ENCODE measurements around the gene MAPK12.

MAPK12 gene

GRCh38 chr22:50216055-50216683 lies 45.3 kb downstream of the MAPK12 start:
- Histone ChIP-seq H3K4me1 (ENCODE audit: control insufficient read depth, insufficient read depth, low read length) (no peaks in the 10 kb centered on the region), H3K4me3 (ENCODE audit: low read depth, low read length) (no peak overlapping the region), H3K27me3 (ENCODE audit: control insufficient read depth, insufficient read depth, low read length) (no peaks in the 10 kb centered on the region), H3K9me3 (ENCODE audit: control insufficient read depth, insufficient read depth, low read length) (no peaks in the 10 kb centered on the region), H3K36me3 (ENCODE audit: control insufficient read depth, insufficient read depth, low read length) (peaks cover 78% of the 10 kb centered on the region), H3K27ac (ENCODE audit: low read depth, low read length) (no peak overlapping the region), H3K9ac (ENCODE audit: low read depth, low read length) (no peak overlapping the region)

- no peaks in the 10 kb centered on the region for H3K9me3 ChIP-seq (ENCODE audit: control insufficient read depth, insufficient read depth, low read length)
- no peaks in the 10 kb centered on the region for H3K4me1 ChIP-seq (ENCODE audit: control insufficient read depth, insufficient read depth, low read length)
- H3K36me3 ChIP-seq (ENCODE audit: control insufficient read depth, insufficient read depth, low read length), result peaks cover 79% of the 10 kb centered on the region
- no peak overlapping the region for H3K27ac ChIP-seq (ENCODE audit: low read depth, low read length)
- no peak overlapping the region for H3K9ac ChIP-seq (ENCODE audit: low read depth, low read length)
- H3K27me3 ChIP-seq (ENCODE audit: control insufficient read depth, insufficient read depth, low read length), result no peaks in the 10 kb centered on the region
- no peak overlapping the region for H3K4me3 ChIP-seq (ENCODE audit: low read depth, low read length)
Observed at GRCh38 chr22:50215297-50216054, 46.0 kb downstream of the MAPK12 start.

- H3K27me3 ChIP-seq (ENCODE audit: control insufficient read depth, insufficient read depth, low read length), result no peaks in the 10 kb centered on the region
- no peak overlapping the region for H3K4me3 ChIP-seq (ENCODE audit: low read depth, low read length)
- no peak overlapping the region for H3K9ac ChIP-seq (ENCODE audit: low read depth, low read length)
- H3K27ac ChIP-seq (ENCODE audit: low read depth, low read length), result no peak overlapping the region
- peaks cover 76% of the 10 kb centered on the region for H3K36me3 ChIP-seq (ENCODE audit: control insufficient read depth, insufficient read depth, low read length)
- H3K4me1 ChIP-seq (ENCODE audit: control insufficient read depth, insufficient read depth, low read length), result no peaks in the 10 kb centered on the region
- no peaks in the 10 kb centered on the region for H3K9me3 ChIP-seq (ENCODE audit: control insufficient read depth, insufficient read depth, low read length)
Observed at GRCh38 chr22:50213263-50213662, 48.2 kb downstream of the MAPK12 start.

- Histone ChIP-seq H3K9me3 (ENCODE audit: control insufficient read depth, insufficient read depth, low read length) (no peaks in the 10 kb centered on the region), H3K36me3 (ENCODE audit: control insufficient read depth, insufficient read depth, low read length) (peaks cover 66% of the 10 kb centered on the region), H3K27me3 (ENCODE audit: control insufficient read depth, insufficient read depth, low read length) (no peaks in the 10 kb centered on the region), H3K27ac (ENCODE audit: low read depth, low read length) (no peak overlapping the region), H3K4me3 (ENCODE audit: low read depth, low read length) (no peak overlapping the region), H3K9ac (ENCODE audit: low read depth, low read length) (no peak overlapping the region), H3K4me1 (ENCODE audit: control insufficient read depth, insufficient read depth, low read length) (no peaks in the 10 kb centered on the region)
Observed at GRCh38 chr22:50211147-50211546, 50.3 kb downstream of the MAPK12 start.

GRCh38 chr22:50210378-50211139 lies 50.9 kb downstream of the MAPK12 start:
- no peak overlapping the region for H3K27ac ChIP-seq (ENCODE audit: low read depth, low read length)
- peaks cover 63% of the 10 kb centered on the region for H3K36me3 ChIP-seq (ENCODE audit: control insufficient read depth, insufficient read depth, low read length)

GRCh38 chr22:50209893-50210292 lies 51.6 kb downstream of the MAPK12 start:
- H3K27ac ChIP-seq (ENCODE audit: low read depth, low read length), result no peak overlapping the region
- H3K4me3 ChIP-seq (ENCODE audit: low read depth, low read length), result no peak overlapping the region
- H3K9ac ChIP-seq (ENCODE audit: low read depth, low read length), result no peak overlapping the region
- H3K36me3 ChIP-seq (ENCODE audit: control insufficient read depth, insufficient read depth, low read length), result peaks cover 57% of the 10 kb centered on the region
- no peaks in the 10 kb centered on the region for H3K4me1 ChIP-seq (ENCODE audit: control insufficient read depth, insufficient read depth, low read length)
- no peaks in the 10 kb centered on the region for H3K9me3 ChIP-seq (ENCODE audit: control insufficient read depth, insufficient read depth, low read length)
- no peaks in the 10 kb centered on the region for H3K27me3 ChIP-seq (ENCODE audit: control insufficient read depth, insufficient read depth, low read length)

More at GRCh38 chr22:50210378-50211139, 50.9 kb downstream of the MAPK12 start:
- Histone ChIP-seq H3K27me3 (ENCODE audit: control insufficient read depth, insufficient read depth, low read length) (no peaks in the 10 kb centered on the region), H3K4me3 (ENCODE audit: low read depth, low read length) (no peak overlapping the region), H3K4me1 (ENCODE audit: control insufficient read depth, insufficient read depth, low read length) (no peaks in the 10 kb centered on the region), H3K9me3 (ENCODE audit: control insufficient read depth, insufficient read depth, low read length) (no peaks in the 10 kb centered on the region), H3K9ac (ENCODE audit: low read depth, low read length) (no peak overlapping the region)

GRCh38 chr22:50208939-50209892 lies 52.3 kb downstream of the MAPK12 start:
- H3K9ac ChIP-seq (ENCODE audit: low read depth, low read length), result no peak overlapping the region
- no peak overlapping the region for H3K4me3 ChIP-seq (ENCODE audit: low read depth, low read length)
- H3K9me3 ChIP-seq (ENCODE audit: control insufficient read depth, insufficient read depth, low read length), result no peaks in the 10 kb centered on the region
- no peaks in the 10 kb centered on the region for H3K27me3 ChIP-seq (ENCODE audit: control insufficient read depth, insufficient read depth, low read length)
- H3K36me3 ChIP-seq (ENCODE audit: control insufficient read depth, insufficient read depth, low read length), result peaks cover 54% of the 10 kb centered on the region
- H3K4me1 ChIP-seq (ENCODE audit: control insufficient read depth, insufficient read depth, low read length), result no peaks in the 10 kb centered on the region
- H3K27ac ChIP-seq (ENCODE audit: low read depth, low read length), result no peak overlapping the region

- peaks cover 51% of the 10 kb centered on the region for H3K36me3 ChIP-seq (ENCODE audit: control insufficient read depth, insufficient read depth, low read length)
- no peaks in the 10 kb centered on the region for H3K4me1 ChIP-seq (ENCODE audit: control insufficient read depth, insufficient read depth, low read length)
- no peak overlapping the region for H3K27ac ChIP-seq (ENCODE audit: low read depth, low read length)
- H3K9me3 ChIP-seq (ENCODE audit: control insufficient read depth, insufficient read depth, low read length), result no peaks in the 10 kb centered on the region
- H3K4me3 ChIP-seq (ENCODE audit: low read depth, low read length), result no peak overlapping the region
- no peaks in the 10 kb centered on the region for H3K27me3 ChIP-seq (ENCODE audit: control insufficient read depth, insufficient read depth, low read length)
- no peak overlapping the region for H3K9ac ChIP-seq (ENCODE audit: low read depth, low read length)
Observed at GRCh38 chr22:50208430-50208938, 53.0 kb downstream of the MAPK12 start.

GRCh38 chr22:50207383-50208140 lies 53.9 kb downstream of the MAPK12 start:
- Histone ChIP-seq H3K27ac (ENCODE audit: low read depth, low read length) (no peak overlapping the region), H3K4me3 (ENCODE audit: low read depth, low read length) (no peak overlapping the region), H3K36me3 (ENCODE audit: control insufficient read depth, insufficient read depth, low read length) (peaks cover 50% of the 10 kb centered on the region), H3K4me1 (ENCODE audit: control insufficient read depth, insufficient read depth, low read length) (no peaks in the 10 kb centered on the region), H3K9ac (ENCODE audit: low read depth, low read length) (no peak overlapping the region), H3K9me3 (ENCODE audit: control insufficient read depth, insufficient read depth, low read length) (no peaks in the 10 kb centered on the region), H3K27me3 (ENCODE audit: control insufficient read depth, insufficient read depth, low read length) (no peaks in the 10 kb centered on the region)

- Histone ChIP-seq H3K27me3 (ENCODE audit: control insufficient read depth, insufficient read depth, low read length) (no peaks in the 10 kb centered on the region), H3K4me3 (ENCODE audit: low read depth, low read length) (no peak overlapping the region), H3K36me3 (ENCODE audit: control insufficient read depth, insufficient read depth, low read length) (peaks cover 42% of the 10 kb centered on the region), H3K9ac (ENCODE audit: low read depth, low read length) (no peak overlapping the region), H3K27ac (ENCODE audit: low read depth, low read length) (no peak overlapping the region), H3K9me3 (ENCODE audit: control insufficient read depth, insufficient read depth, low read length) (no peaks in the 10 kb centered on the region), H3K4me1 (ENCODE audit: control insufficient read depth, insufficient read depth, low read length) (no peaks in the 10 kb centered on the region)
Observed at GRCh38 chr22:50206599-50206998, 54.9 kb downstream of the MAPK12 start.

All from HUES48 (cell line).